ENCODE data around the gene FAM83D.

FAM83D gene

DNA sequence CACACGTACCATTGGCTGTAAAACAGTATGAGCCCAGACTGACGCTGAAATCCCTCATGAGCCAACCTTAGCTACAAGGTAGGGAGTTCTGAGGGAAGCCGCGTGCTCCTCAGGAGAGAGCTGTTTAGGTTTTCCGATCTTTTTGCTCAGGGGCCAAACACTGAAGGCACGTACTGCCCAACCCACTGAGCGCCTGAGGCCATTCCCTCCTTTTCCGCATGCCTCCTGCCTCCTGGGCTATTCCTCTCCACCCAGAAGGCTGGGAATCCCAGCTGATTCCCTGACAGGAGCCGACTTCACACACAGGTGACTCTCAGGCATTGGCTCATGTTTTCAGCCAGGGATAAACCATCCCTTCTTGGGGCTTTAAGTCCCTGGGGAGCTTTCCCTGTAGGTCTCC lies 5.4 kb upstream of the FAM83D start:
- ChIA-PET CTCF (interaction anchor here (1.2 to 6.1 kb wide), 3 partner anchors 9 to 127 kb away, joined by 4 to 39 read pairs (median 6); no protein-coding TSS in a partner anchor), POLR2A (interaction anchor here (0.6 kb wide), 1 partner anchor 181 kb away, joined by 4 read pairs; no protein-coding TSS in a partner anchor)
- no peaks in the 10 kb centered on the region for H3K4me1 ChIP-seq (ENCODE audit: control extremely low read depth in 1 of 4, control insufficient read depth in 4 of 4, insufficient read depth in 4 of 4, low read length in 3 of 4)
- WGBS (ENCODE audit: insufficient coverage) = 98% methylated on average over 8 of the region's 9 CpGs
- no peak for DNase-seq
- no peaks in the 10 kb centered on the region for H3K27me3 ChIP-seq (replicated peaks in 2 of 5; ENCODE audit: control insufficient read depth in 4 of 5, insufficient read depth in 5 of 5, low read length in 4 of 5)
- peaks cover 0 to 16% (median 5%) of the 10 kb centered on the region in 4 experiments for H3K36me3 ChIP-seq (ENCODE audit: control insufficient read depth in 4 of 4, insufficient read depth in 4 of 4, low read length in 3 of 4)
- H3K27ac ChIP-seq (ENCODE audit: insufficient read depth in 1 of 2, low read depth in 1 of 2, low read length in 2 of 2, poor library complexity in 1 of 2, severe bottlenecking in 2 of 2) = no peak overlapping the region
- H3K4me3 ChIP-seq (ENCODE audit: control insufficient read depth in 1 of 7, extremely low read depth in 1 of 7, insufficient read depth in 4 of 7, low read depth in 2 of 7, low read length in 6 of 7) = no peak overlapping the region
- no peaks in the 10 kb centered on the region for H3K9me3 ChIP-seq (ENCODE audit: control extremely low read depth in 1 of 5, control insufficient read depth in 4 of 5, insufficient read depth in 2 of 5, low read depth in 1 of 5, low read length in 4 of 5)

DNA sequence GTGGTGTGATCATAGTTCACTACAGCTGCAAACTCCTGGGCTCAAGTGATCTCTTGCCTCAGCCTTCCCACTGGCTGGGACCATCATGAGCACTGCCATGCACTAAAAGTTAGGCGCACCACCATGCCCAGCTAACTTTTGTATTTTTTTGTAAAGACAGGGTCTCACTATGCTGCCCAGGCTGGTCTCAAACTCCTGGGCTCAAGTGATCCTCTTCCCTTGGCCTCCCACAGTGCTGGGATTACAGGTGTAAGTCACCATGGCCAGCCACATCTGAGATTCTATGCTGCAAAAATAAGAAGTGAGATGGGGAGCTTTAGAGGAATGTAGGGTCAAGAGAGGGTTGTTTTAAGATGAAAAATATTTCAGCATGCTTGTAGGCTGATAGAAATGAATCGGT lies 1.5 kb upstream of the FAM83D start:
- peaks cover 9 to 27% (median 20%) of the 10 kb centered on the region in 4 experiments for H3K4me1 ChIP-seq (ENCODE audit: control extremely low read depth in 1 of 4, control insufficient read depth in 4 of 4, insufficient read depth in 4 of 4, low read length in 3 of 4)
- ChIA-PET POLR2A (no interaction called here), CTCF (interaction anchor here (1.0 to 6.1 kb wide), 3 partner anchors 19 to 123 kb away, joined by 3 to 39 read pairs (median 11); partner anchors contain the start of gene DHX35)
- no peak overlapping the region for H3K27ac ChIP-seq (ENCODE audit: insufficient read depth in 1 of 2, low read depth in 1 of 2, low read length in 2 of 2, poor library complexity in 1 of 2, severe bottlenecking in 2 of 2)
- no peaks in the 10 kb centered on the region for H3K9me3 ChIP-seq (ENCODE audit: control extremely low read depth in 1 of 5, control insufficient read depth in 4 of 5, insufficient read depth in 2 of 5, low read depth in 1 of 5, low read length in 4 of 5)
- DNase-seq = no peak
- no peaks in the 10 kb centered on the region for H3K27me3 ChIP-seq (replicated peaks in 2 of 5; ENCODE audit: control insufficient read depth in 4 of 5, insufficient read depth in 5 of 5, low read length in 4 of 5)
- H3K36me3 ChIP-seq (ENCODE audit: control insufficient read depth in 4 of 4, insufficient read depth in 4 of 4, low read length in 3 of 4) = peaks cover 0 to 2% (median 0%) of the 10 kb centered on the region in 4 experiments
- WGBS (ENCODE audit: insufficient coverage) = 100% methylated on average over 2 of the region's 2 CpGs
- no peak overlapping the region for H3K4me3 ChIP-seq (ENCODE audit: control insufficient read depth in 1 of 7, extremely low read depth in 1 of 7, insufficient read depth in 4 of 7, low read depth in 2 of 7, low read length in 6 of 7)

DNA sequence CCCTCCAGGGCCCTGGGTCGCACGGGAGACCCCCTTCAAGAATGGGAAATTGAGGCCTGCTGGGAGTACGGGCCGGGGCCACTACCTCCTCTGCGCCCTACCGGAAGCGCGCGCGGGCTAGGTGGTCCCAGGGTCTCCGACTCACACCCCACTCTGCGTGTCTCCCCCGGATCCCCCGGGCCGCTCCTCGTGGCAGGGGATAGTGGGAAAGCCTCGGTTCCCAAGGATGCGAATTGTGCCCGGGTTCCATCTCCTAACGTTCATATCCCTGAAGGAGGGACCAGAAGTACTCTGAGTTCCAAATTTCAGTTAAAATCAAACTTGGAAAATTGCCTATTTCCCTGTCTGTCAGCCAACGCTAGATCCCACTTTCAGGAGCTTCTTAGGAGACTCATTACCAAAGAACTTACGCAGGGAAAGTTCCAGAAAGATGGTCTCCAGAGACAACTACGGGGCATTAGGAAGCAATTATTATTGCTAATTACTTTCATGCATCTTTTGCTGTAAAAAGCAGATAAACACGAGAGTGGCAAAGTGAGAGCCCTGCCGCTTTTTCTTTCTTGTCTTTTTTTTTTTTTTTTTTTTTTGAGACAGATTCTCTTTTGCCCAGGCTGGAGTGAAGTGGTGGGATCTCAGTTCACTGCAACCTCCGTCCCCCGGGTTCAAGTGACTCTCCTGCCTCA lies 858 bp downstream of the FAM83D start:
- peaks cover 9 to 27% (median 20%) of the 10 kb centered on the region in 4 experiments for H3K4me1 ChIP-seq (ENCODE audit: control extremely low read depth in 1 of 4, control insufficient read depth in 4 of 4, insufficient read depth in 4 of 4, low read length in 3 of 4)
- no peaks in the 10 kb centered on the region for H3K27me3 ChIP-seq (replicated peaks in 2 of 5; ENCODE audit: control insufficient read depth in 4 of 5, insufficient read depth in 5 of 5, low read length in 4 of 5)
- POLR2A ChIA-PET = no interaction called here
- CTCF ChIA-PET = interaction anchor here (0.9 to 2.9 kb wide), 7 partner anchors 9 to 122 kb away, joined by 3 to 11 read pairs (median 6); partner anchors contain the start of gene DHX35
- no peaks in the 10 kb centered on the region for H3K9me3 ChIP-seq (ENCODE audit: control extremely low read depth in 1 of 5, control insufficient read depth in 4 of 5, insufficient read depth in 2 of 5, low read depth in 1 of 5, low read length in 4 of 5)
- DNase-seq = no peak
- H3K27ac ChIP-seq (ENCODE audit: insufficient read depth in 1 of 2, low read depth in 1 of 2, low read length in 2 of 2, poor library complexity in 1 of 2, severe bottlenecking in 2 of 2) = peak overlapping the region in 1 of 2 experiments; percentile 12
- WGBS (ENCODE audit: insufficient coverage) = 14% methylated on average over 19 of the region's 27 CpGs
- peak overlapping the region; percentile 59 to 95 (median 80) for H3K4me3 ChIP-seq (ENCODE audit: control insufficient read depth in 1 of 7, extremely low read depth in 1 of 7, insufficient read depth in 4 of 7, low read depth in 2 of 7, low read length in 6 of 7)
- peaks cover 0 to 9% (median 4%) of the 10 kb centered on the region in 4 experiments for H3K36me3 ChIP-seq (ENCODE audit: control insufficient read depth in 4 of 4, insufficient read depth in 4 of 4, low read length in 3 of 4)

DNA sequence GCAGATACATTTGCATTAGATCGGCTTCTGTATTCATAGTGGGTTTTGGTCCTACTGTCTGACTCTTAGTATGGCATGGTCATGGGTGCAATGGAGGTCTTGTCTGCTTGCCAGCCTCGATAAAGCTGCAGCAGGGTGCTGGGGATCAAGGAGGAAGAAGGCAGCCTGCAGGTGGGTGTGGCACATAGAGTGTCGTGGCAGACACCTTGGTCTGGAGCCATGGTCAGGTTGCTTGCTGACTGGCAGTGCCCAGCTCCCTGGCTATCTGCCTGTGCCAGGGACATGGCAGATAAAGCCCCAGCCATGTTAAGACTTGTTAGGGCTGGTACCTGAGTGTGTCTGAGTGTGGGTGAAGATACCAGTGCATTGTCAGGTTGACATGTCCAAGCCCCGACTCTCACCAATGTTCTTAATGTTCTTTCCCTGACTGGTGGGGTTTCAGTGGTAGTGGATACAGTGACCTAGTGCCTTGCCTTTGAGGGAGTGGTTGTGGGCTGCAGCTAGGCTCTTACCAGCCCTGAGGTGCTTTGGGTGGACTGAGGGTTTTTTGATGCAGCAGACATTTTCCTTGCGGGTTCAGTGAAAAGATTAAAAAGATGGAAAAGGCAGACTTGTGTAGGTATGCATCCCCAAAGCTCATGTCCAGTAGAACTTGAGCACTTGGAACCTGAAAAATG lies 1.8 kb downstream of the FAM83D start:
- Histone ChIP-seq H3K36me3 (ENCODE audit: control insufficient read depth in 4 of 4, insufficient read depth in 4 of 4, low read length in 3 of 4) (peaks cover 0 to 9% (median 4%) of the 10 kb centered on the region in 4 experiments), H3K9me3 (ENCODE audit: control extremely low read depth in 1 of 5, control insufficient read depth in 4 of 5, insufficient read depth in 2 of 5, low read depth in 1 of 5, low read length in 4 of 5) (no peaks in the 10 kb centered on the region), H3K27me3 (replicated peaks in 2 of 5; ENCODE audit: control insufficient read depth in 4 of 5, insufficient read depth in 5 of 5, low read length in 4 of 5) (no peaks in the 10 kb centered on the region), H3K27ac (ENCODE audit: insufficient read depth in 1 of 2, low read depth in 1 of 2, low read length in 2 of 2, poor library complexity in 1 of 2, severe bottlenecking in 2 of 2) (no peak overlapping the region), H3K4me1 (ENCODE audit: control extremely low read depth in 1 of 4, control insufficient read depth in 4 of 4, insufficient read depth in 4 of 4, low read length in 3 of 4) (peaks cover 9 to 27% (median 20%) of the 10 kb centered on the region in 4 experiments), H3K4me3 (ENCODE audit: control insufficient read depth in 1 of 7, extremely low read depth in 1 of 7, insufficient read depth in 4 of 7, low read depth in 2 of 7, low read length in 6 of 7) (peak overlapping the region in 5 of 7 experiments; percentile 8 to 95 (median 17))
- whole genome bisulfite sequencing (ENCODE audit: insufficient coverage) = 88% methylated on average over 5 of the region's 5 CpGs
- ChIA-PET POLR2A (no interaction called here), CTCF (interaction anchor here (1.2 to 2.0 kb wide), 3 partner anchors 9 to 35 kb away, joined by 3 to 8 read pairs (median 3); partner anchors contain the start of gene DHX35)
- no peak for DNase-seq

DNA sequence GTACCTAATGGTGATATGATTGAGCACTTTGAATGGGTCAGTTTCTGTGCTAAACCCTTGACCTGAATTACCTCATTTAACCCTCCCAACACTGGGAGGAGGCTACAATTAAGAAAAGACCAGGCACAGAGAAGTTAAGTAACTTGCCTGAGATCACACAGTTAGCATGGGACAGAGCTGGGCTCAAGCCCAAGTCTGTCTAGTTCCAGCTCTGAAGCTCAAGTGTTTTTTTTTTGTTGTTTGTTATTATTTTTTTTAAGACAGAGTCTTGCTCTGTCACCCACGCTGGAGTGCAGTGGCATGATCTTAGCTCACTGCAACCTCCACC lies 4.0 kb downstream of the FAM83D start:
- H3K36me3 ChIP-seq (ENCODE audit: control insufficient read depth in 4 of 4, insufficient read depth in 4 of 4, low read length in 3 of 4) = peaks cover 0 to 9% (median 3%) of the 10 kb centered on the region in 4 experiments
- H3K4me3 ChIP-seq (ENCODE audit: control insufficient read depth in 1 of 7, extremely low read depth in 1 of 7, insufficient read depth in 4 of 7, low read depth in 2 of 7, low read length in 6 of 7) = no peak overlapping the region
- DNase-seq = no peak
- H3K27ac ChIP-seq (ENCODE audit: insufficient read depth in 1 of 2, low read depth in 1 of 2, low read length in 2 of 2, poor library complexity in 1 of 2, severe bottlenecking in 2 of 2) = no peak overlapping the region
- H3K9me3 ChIP-seq (ENCODE audit: control extremely low read depth in 1 of 5, control insufficient read depth in 4 of 5, insufficient read depth in 2 of 5, low read depth in 1 of 5, low read length in 4 of 5) = no peaks in the 10 kb centered on the region
- ChIA-PET POLR2A (interaction anchor here (0.6 kb wide), 1 partner anchor 8 kb away, joined by 6 read pairs; no protein-coding TSS in a partner anchor), CTCF (interaction anchor here (0.8 to 2.0 kb wide), 4 partner anchors 9 to 37 kb away, joined by 3 to 8 read pairs (median 4); partner anchors contain the start of gene DHX35)
- peaks cover 9 to 27% (median 20%) of the 10 kb centered on the region in 4 experiments for H3K4me1 ChIP-seq (ENCODE audit: control extremely low read depth in 1 of 4, control insufficient read depth in 4 of 4, insufficient read depth in 4 of 4, low read length in 3 of 4)
- H3K27me3 ChIP-seq (replicated peaks in 2 of 5; ENCODE audit: control insufficient read depth in 4 of 5, insufficient read depth in 5 of 5, low read length in 4 of 5) = no peaks in the 10 kb centered on the region
- WGBS (ENCODE audit: insufficient coverage) = 100% methylated on average over 1 of the region's 1 CpG

DNA sequence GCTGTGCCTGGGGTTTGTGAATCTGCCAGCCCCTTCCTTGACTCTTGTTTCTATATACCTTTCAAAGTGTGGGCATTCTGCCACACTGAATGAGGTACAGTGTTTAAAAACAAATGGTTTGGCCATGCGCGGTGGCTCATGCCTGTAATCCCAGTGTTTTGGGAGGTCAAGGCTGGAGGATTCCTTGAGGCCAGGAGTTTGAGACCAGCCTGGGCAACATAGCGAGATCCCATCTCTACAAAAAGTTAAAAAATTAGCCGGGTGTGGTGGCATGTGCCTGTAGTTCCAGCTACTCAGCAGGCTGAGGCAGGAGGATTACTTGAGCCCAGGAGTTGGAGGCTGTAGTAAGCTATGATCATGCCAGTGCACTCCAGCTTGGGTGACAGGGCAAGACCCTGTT lies 5.8 kb downstream of the FAM83D start:
- ChIA-PET CTCF (interaction anchor here (0.7 to 0.9 kb wide), 3 partner anchors 13 to 283 kb away, joined by 3 read pairs; no protein-coding TSS in a partner anchor), POLR2A (no interaction called here)
- Histone ChIP-seq H3K4me1 (ENCODE audit: control extremely low read depth in 1 of 4, control insufficient read depth in 4 of 4, insufficient read depth in 4 of 4, low read length in 3 of 4) (peaks cover 8 to 25% (median 12%) of the 10 kb centered on the region in 4 experiments), H3K4me3 (ENCODE audit: control insufficient read depth in 1 of 7, extremely low read depth in 1 of 7, insufficient read depth in 4 of 7, low read depth in 2 of 7, low read length in 6 of 7) (no peak overlapping the region), H3K9me3 (ENCODE audit: control extremely low read depth in 1 of 5, control insufficient read depth in 4 of 5, insufficient read depth in 2 of 5, low read depth in 1 of 5, low read length in 4 of 5) (no peaks in the 10 kb centered on the region), H3K36me3 (ENCODE audit: control insufficient read depth in 4 of 4, insufficient read depth in 4 of 4, low read length in 3 of 4) (peaks cover 0 to 15% (median 3%) of the 10 kb centered on the region in 4 experiments), H3K27ac (ENCODE audit: insufficient read depth in 1 of 2, low read depth in 1 of 2, low read length in 2 of 2, poor library complexity in 1 of 2, severe bottlenecking in 2 of 2) (no peak overlapping the region), H3K27me3 (replicated peaks in 2 of 5; ENCODE audit: control insufficient read depth in 4 of 5, insufficient read depth in 5 of 5, low read length in 4 of 5) (no peaks in the 10 kb centered on the region)
- no peak for DNase-seq
- WGBS (ENCODE audit: insufficient coverage) = 97% methylated on average over 3 of the region's 4 CpGs
